ENCODE results near the gene CAMK1D. TPM values are rescaled to one million over a fixed set of nuclear protein-coding genes. Genes with fewer than 3 reads are reported as not detected.
"Not testable (repeated sequence)": the region's sequence is repeated elsewhere in the genome, so short reads cannot be mapped to it uniquely, and the experiment has no call there.

CAMK1D gene
- total RNA-seq, 2 experiments from 2014 or later: 11.9 to 15.4 TPM

DNA sequence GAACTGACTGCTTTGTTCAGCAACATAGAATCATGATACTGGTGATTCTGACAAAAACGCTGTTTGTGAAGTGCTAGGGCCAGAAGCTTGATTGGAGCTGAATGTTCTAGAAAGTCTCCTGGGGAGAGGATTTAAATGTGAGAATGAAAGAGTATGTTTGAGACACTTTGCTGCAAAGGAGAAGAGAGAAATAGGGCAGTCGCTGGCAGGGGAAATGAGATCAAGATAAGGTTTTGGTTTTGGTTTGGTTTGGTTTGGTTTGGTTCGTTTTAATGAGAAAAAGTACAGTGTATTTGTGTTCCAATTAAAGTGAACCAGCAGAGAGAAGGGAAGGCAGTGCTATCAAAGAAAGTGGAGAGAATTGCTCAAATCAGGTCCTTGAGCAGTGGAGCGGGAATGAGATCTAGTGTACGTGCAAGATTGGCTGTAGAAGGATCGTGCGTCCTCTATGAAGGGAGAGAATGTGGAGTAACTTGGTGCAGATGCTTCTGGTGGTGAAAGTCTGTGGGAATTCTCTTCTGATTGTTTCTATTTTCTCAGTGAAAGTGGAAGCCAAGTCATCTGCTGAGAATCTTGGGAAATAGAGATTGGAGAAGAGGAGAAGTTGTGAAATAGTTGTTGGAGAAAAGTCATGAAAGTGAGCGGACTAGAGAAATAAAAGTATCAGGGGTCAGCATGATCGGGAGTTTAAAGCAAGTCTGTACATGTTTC lies 381.6 kb downstream of the CAMK1D start:
- H3K27ac Mint-ChIP-seq: no peak overlapping the region
- H3K4me3 Mint-ChIP-seq: no peak overlapping the region
- H3K27me3 Mint-ChIP-seq: no peaks in the 10 kb centered on the region
- H3K36me3 Mint-ChIP-seq: no peaks in the 10 kb centered on the region
- no peaks in the 10 kb centered on the region for H3K9me3 Mint-ChIP-seq
- H3K4me1 Mint-ChIP-seq: peaks cover 2% of the 10 kb centered on the region
- DNase-seq: no peak

DNA sequence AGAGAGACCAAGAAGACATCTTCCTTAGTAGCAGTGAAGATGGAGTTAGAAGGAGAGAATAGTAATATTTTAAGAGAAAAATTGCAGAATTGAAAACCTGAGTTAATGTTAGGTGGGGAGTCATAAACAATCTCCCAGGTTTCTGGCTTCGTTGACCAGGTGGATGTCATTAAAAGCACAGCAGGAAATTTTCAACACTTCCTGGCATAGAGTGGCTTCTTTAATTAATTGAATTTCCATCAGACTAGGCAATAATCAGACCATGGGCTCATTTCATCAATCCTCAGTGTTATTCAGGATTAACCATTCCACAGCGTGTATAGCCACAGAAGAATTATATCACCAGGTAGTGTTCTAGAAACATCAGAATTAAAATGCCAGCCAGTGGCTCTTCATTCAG lies 383.9 kb downstream of the CAMK1D start:
- H3K4me3 Mint-ChIP-seq: no peak overlapping the region
- H3K9me3 Mint-ChIP-seq: no peaks in the 10 kb centered on the region
- H3K4me1 Mint-ChIP-seq: no peaks in the 10 kb centered on the region
- DNase-seq: no peak
- H3K36me3 Mint-ChIP-seq: no peaks in the 10 kb centered on the region
- no peak overlapping the region for H3K27ac Mint-ChIP-seq
- H3K27me3 Mint-ChIP-seq: no peaks in the 10 kb centered on the region

DNA sequence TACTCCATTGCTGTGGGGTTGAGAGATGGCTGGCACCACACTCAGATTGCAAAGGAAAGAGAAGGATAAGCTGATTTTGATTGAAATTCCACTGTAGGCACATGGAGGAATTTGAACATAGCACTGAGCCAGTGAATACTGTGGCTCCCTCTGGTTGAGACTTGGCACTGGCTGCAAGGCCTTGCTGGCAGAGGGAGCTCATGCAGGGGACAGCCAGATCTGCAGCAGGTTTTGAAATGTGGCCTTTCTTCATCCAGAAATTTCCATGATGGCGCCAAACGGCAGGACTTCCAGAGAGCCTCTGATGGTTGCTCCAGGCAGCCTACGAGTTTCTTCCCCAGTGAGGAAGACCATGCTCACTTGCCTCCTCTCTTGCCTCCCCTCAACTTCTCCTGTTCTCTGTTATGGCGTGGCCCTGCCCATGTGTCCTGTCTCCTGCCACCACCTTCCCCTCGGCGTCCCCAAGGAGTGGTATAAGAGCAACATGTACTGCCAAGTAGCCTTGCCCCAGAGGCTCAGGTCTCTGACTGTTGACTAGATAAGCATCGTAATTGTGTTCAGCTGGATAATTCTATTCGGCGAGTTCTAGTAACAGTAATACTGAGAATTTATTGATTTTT lies 386.6 kb downstream of the CAMK1D start:
- Mint-ChIP-seq H3K27ac (no peak overlapping the region), H3K4me3 (no peak overlapping the region), H3K9me3 (no peaks in the 10 kb centered on the region), H3K27me3 (no peaks in the 10 kb centered on the region), H3K4me1 (no peaks in the 10 kb centered on the region), H3K36me3 (no peaks in the 10 kb centered on the region)
- DNase-seq: no peak

DNA sequence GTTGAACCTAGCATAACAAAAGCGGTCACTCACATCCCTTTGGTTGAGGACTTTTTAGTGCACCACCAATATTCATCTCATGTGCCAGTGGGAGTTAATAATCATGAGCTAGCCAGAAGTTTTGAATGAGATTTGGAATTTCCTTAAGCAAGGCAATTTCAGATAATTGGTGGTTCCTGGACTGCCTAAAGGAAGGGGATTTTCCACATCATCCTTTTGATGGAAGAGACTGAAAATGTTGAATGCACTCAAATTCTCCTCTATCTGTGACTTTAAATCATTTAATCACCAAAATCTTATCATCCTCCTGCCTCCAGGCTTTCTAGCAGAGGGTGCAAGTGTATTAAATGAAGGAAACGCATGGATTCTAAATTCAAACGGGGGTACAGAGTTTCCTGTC lies 391.5 kb downstream of the CAMK1D start:
- H3K4me3 Mint-ChIP-seq: no peak overlapping the region
- DNase-seq: no peak
- no peaks in the 10 kb centered on the region for H3K27me3 Mint-ChIP-seq
- no peak overlapping the region for H3K27ac Mint-ChIP-seq
- H3K4me1 Mint-ChIP-seq: no peaks in the 10 kb centered on the region
- no peaks in the 10 kb centered on the region for H3K9me3 Mint-ChIP-seq
- no peaks in the 10 kb centered on the region for H3K36me3 Mint-ChIP-seq

DNA sequence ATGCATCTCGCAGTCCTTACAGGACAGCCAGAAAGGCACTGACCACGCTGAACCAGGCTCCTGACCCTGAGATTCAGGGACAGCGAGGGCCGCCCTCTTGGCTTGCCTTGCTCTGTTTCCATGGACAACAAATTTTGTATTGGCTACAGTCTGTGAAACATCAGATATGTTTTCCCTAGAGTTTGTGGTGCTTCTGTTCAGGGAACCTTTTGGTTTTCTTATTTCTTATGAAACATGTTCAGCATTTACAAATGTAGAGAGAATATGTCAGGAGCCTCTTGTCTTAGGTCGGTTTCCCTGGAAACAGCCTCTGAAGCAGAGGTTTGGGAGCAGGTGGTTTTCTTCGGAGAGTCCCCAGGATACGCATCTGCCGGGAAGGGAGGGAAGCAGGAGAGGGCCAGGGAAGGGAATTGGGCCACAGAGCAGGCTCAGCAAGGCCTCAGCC lies 392.0 kb downstream of the CAMK1D start:
- no peaks in the 10 kb centered on the region for H3K27me3 Mint-ChIP-seq
- H3K27ac Mint-ChIP-seq: no peak overlapping the region
- H3K36me3 Mint-ChIP-seq: no peaks in the 10 kb centered on the region
- no peaks in the 10 kb centered on the region for H3K9me3 Mint-ChIP-seq
- no peaks in the 10 kb centered on the region for H3K4me1 Mint-ChIP-seq
- no peak overlapping the region for H3K4me3 Mint-ChIP-seq
- no peak for DNase-seq

DNA sequence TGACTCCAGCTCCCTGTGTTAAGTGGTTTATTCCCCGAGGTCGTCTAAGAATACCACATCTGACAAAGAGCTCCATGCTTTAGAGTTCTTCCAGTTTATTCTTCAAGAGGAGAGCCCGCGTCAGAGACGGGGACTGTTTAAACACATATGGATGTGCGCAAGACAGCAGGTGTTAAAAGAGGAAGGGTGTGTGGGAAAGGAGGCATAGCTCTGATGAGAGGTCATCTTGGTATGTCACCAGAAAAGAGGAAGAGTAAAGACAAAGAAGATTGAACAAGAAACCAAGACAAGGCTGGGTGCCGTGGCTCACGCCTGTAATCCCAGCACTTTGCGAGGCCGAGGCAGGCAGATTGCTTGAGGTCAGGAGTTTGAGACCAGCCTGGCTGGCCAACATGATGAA lies 393.4 kb downstream of the CAMK1D start:
- Mint-ChIP-seq H3K4me1 (no peaks in the 10 kb centered on the region), H3K27ac (no peak overlapping the region), H3K36me3 (no peaks in the 10 kb centered on the region)

DNA sequence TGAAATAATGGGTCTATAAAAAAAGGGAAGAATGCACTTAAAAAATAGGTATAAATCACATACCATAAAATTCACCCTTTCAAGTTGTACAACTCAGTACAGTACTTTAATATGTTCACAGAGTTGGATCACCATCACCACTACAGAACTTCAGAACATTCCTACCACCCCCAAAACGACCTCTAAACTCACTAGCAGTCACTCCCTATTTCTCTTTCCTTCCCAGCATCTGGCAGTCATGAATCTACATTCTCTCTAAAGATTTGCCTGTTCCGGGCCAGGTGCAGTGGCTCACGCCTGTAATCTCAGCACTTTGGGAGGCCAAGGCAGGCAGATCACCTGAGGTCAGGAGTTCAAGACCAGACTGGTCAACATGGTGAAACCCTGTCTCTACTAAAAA lies 394.1 kb downstream of the CAMK1D start:
- not testable (repeated sequence) for H3K4me3 Mint-ChIP-seq, H3K27me3 Mint-ChIP-seq, DNase-seq, H3K36me3 Mint-ChIP-seq, H3K4me1 Mint-ChIP-seq, H3K27ac Mint-ChIP-seq, H3K9me3 Mint-ChIP-seq

More for the DNA sequence above, 393.4 kb downstream of the CAMK1D start:
- no peaks in the 10 kb centered on the region for H3K9me3 Mint-ChIP-seq
- no peaks in the 10 kb centered on the region for H3K27me3 Mint-ChIP-seq
- no peak overlapping the region for H3K4me3 Mint-ChIP-seq
- no peak for DNase-seq

DNA sequence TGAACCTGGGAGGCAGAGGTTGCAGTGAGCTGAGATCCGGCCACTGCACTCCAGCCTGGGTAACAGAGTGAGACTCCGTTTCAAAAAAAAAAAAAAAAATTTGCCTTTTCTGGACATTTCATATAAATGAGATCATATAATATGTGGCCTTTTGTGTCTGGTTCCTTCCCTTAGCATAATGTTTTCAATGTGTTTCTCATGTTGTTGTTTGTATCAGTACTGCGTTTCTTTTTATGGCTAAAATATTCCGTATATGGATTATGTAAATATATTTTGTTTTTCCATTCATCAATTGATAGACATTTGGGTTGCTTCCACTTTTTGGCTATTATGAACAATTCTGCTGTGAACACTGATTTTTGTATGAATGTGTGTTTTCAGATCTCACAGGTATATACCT lies 394.6 kb downstream of the CAMK1D start:
- no peaks in the 10 kb centered on the region for H3K4me1 Mint-ChIP-seq
- DNase-seq: no peak
- H3K9me3 Mint-ChIP-seq: no peaks in the 10 kb centered on the region
- H3K4me3 Mint-ChIP-seq: no peak overlapping the region
- H3K27me3 Mint-ChIP-seq: no peaks in the 10 kb centered on the region
- H3K36me3 Mint-ChIP-seq: no peaks in the 10 kb centered on the region
- H3K27ac Mint-ChIP-seq: no peak overlapping the region

DNA sequence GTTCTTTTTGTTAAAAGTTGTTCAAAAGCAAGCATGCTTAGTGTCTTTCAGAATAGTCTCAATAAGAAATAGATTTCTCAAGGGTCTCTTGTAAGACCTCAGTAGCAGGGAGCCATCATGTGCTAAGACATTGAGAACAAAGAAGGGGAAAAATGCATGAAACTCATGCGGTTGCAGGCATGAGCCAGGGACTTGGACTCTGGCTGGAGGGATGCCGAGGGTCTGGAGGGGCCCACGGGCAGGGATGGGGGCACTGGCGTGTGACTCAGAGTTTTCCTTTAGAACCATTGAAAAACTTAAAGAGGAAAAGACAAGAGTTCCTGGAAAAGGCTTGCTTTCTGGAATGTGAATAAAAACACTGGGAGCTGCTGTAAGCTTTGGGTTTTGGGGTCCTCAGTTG lies 398.8 kb downstream of the CAMK1D start:
- Mint-ChIP-seq H3K27ac (no peak overlapping the region), H3K4me1 (no peaks in the 10 kb centered on the region), H3K9me3 (no peaks in the 10 kb centered on the region), H3K36me3 (no peaks in the 10 kb centered on the region), H3K4me3 (no peak overlapping the region), H3K27me3 (no peaks in the 10 kb centered on the region)
- no peak for DNase-seq

DNA sequence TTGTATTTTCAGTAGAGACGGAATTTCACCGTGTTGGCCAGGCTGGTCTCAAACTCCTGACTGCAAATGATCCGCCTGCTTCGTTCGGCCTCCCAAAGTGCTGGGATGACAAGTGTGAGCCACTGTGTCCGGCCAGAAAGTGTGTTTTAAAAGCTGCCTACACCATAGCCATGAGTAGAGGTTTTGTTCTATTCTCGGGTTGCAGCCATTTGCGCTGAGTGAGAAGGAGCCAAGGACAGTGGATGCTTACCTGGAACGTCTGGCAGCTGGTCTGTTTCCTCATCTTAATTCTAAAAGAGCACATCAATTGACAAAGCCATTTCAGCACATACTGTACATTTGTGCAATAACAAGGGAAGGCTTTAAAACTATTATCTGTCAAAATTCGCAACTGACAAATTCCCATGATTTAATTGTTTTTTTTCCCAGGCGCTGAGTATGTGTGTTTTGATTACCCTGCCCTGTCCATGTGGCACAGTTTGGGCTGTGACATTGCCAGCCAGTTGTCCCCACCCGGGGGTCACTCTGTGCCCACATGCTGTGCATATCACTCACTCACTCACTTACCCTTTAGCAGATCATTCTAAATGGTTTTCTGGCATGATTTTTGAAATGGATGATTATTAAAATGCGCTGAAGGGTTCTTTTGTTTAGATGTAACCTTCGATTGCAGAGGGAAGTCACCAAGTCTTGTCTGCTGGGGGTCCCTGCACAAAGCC lies 400.6 kb downstream of the CAMK1D start:
- no peaks in the 10 kb centered on the region for H3K9me3 Mint-ChIP-seq
- H3K36me3 Mint-ChIP-seq: no peaks in the 10 kb centered on the region
- DNase-seq: no peak
- H3K27me3 Mint-ChIP-seq: no peaks in the 10 kb centered on the region
- H3K4me3 Mint-ChIP-seq: no peak overlapping the region
- no peak overlapping the region for H3K27ac Mint-ChIP-seq
- no peaks in the 10 kb centered on the region for H3K4me1 Mint-ChIP-seq

DNA sequence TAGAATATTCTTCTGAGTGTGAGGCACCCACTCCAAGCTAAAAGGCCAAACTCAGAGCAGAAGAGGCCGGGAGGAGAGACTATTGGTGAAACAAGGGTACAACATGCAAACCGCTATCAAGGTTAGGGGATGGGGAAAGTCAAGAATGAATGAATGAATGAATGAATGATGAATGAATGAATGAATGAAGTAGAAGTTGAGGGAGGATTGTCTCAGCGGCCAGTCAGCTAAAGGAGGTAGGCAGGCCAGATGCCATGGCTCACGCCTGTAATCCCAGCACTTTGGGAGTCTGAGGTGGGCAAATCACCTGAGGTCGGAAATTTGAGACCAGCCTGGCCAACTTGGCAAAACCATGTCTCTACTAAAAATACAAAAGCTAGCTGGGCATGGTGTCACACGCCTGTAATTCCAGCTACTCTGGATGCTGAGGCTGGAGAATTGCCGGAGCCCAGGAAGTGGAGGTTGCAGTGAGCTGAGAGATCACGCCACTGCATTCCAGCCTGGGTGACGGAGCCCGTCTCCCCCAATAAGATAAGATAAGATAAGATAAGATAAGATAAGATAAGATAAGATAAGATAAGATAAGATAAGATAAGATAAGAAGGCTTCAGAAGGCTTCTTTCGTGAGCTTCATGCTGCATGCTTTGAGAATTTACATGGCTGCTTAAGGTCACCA lies 401.3 kb downstream of the CAMK1D start:
- no peak overlapping the region for H3K4me3 Mint-ChIP-seq
- no peaks in the 10 kb centered on the region for H3K4me1 Mint-ChIP-seq
- DNase-seq: no peak
- no peak overlapping the region for H3K27ac Mint-ChIP-seq
- no peaks in the 10 kb centered on the region for H3K9me3 Mint-ChIP-seq
- H3K36me3 Mint-ChIP-seq: no peaks in the 10 kb centered on the region
- H3K27me3 Mint-ChIP-seq: no peaks in the 10 kb centered on the region

DNA sequence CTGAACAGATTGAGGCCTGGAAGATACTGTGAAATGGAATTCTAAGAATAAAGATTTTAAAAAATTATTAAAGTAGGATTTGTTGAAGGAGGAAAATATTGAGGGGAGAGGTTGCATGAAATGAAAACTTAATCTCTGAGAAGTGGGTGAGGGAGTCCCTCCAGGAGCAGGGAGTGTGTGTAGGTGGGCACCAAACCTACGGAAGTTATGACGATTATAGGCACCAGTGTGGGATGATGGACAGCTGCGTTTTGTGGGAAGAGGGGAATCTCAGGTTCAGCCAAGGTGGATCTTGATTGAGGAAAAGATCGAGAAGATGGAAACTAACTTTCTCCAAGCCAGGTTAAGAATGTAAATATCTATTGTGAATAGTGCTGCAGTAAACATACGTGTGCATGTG lies 405.7 kb downstream of the CAMK1D start:
- Mint-ChIP-seq H3K27me3 (no peaks in the 10 kb centered on the region), H3K36me3 (no peaks in the 10 kb centered on the region), H3K4me3 (no peak overlapping the region), H3K4me1 (no peaks in the 10 kb centered on the region), H3K9me3 (no peaks in the 10 kb centered on the region), H3K27ac (no peak overlapping the region)
- DNase-seq: no peak

DNA sequence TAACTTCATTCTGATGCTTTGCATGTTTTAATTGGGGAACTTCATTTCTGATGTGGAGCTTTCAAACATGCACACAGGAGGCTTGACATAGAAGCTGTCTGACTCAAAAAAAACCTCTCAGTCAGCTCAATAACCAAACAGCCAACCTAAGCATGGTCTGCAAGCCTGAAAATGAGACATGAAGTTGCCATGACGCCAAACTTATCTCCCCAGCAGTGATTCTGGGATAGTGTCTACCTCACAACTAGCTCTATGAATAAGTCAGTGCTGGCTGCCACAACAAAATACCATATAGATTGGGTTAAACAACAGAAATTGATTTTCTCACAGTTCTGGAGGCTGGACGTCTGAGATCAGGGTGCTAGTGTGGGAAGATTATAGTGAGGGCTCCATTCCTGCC lies 408.0 kb downstream of the CAMK1D start:
- peaks cover 9% of the 10 kb centered on the region for H3K36me3 Mint-ChIP-seq
- no peak overlapping the region for H3K27ac Mint-ChIP-seq
- H3K4me3 Mint-ChIP-seq: no peak overlapping the region

DNA sequence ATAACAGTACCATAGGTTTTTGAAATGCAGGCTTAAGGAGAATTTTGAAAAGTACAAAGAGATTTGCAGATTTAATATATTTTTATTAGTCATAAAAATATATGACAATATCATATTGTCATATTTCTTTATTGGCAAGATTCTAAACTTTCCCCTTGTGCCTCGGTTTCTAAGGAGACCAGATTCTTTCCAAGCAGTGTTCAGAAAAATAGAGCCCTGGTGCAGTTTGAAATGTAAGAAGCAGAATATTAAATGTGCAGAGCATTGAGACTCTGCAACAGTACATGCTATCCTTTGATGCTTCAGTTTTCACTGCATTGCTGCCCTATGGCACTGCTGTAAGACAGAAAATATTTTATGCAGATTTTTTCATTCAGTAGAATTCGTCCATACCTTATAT lies 408.9 kb downstream of the CAMK1D start:
- no peak for DNase-seq
- no peaks in the 10 kb centered on the region for H3K9me3 Mint-ChIP-seq
- no peak overlapping the region for H3K27ac Mint-ChIP-seq
- H3K4me3 Mint-ChIP-seq: no peak overlapping the region
- no peaks in the 10 kb centered on the region for H3K4me1 Mint-ChIP-seq
- H3K36me3 Mint-ChIP-seq: peaks cover 11% of the 10 kb centered on the region
- H3K27me3 Mint-ChIP-seq: no peaks in the 10 kb centered on the region

More for the DNA sequence above, 408.0 kb downstream of the CAMK1D start:
- Mint-ChIP-seq H3K4me1 (no peaks in the 10 kb centered on the region), H3K27me3 (no peaks in the 10 kb centered on the region), H3K9me3 (no peaks in the 10 kb centered on the region)
- DNase-seq: no peak

DNA sequence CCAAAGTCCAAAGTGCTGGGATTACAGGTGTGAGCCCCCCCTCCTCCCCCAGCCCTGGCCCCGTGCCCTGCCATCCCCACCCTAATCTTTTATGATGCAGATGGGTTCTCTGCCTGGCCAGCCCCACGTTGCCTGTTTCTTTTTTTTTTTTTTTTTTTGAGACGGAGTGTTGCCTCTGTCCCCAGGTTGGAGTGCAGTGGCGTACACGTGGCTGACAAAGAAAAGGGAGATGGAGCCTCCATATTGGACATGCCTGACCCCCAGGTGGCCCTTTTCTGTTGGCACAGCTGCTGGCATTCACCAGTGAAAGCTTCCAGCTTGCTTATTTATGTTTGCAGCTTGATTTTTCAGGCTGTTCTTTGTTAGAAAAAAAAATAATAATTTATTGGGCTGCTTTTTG lies 416.9 kb downstream of the CAMK1D start:
- no peak overlapping the region for H3K27ac Mint-ChIP-seq
- no peaks in the 10 kb centered on the region for H3K4me1 Mint-ChIP-seq
- H3K27me3 Mint-ChIP-seq: no peaks in the 10 kb centered on the region
- H3K36me3 Mint-ChIP-seq: peaks cover 21% of the 10 kb centered on the region
- no peak for DNase-seq
- H3K4me3 Mint-ChIP-seq: no peak overlapping the region
- no peaks in the 10 kb centered on the region for H3K9me3 Mint-ChIP-seq
